Measurements from ENCODE around the gene ZNF462. TPM values are rescaled to one million over a fixed set of nuclear protein-coding genes. Genes with fewer than 3 reads are reported as not detected.
A peak's percentile ranks its signal among the peaks of the same experiment; 100 is the strongest.

ZNF462 gene
- total RNA-seq, 1 experiment from 2014 or later = 121 TPM

DNA sequence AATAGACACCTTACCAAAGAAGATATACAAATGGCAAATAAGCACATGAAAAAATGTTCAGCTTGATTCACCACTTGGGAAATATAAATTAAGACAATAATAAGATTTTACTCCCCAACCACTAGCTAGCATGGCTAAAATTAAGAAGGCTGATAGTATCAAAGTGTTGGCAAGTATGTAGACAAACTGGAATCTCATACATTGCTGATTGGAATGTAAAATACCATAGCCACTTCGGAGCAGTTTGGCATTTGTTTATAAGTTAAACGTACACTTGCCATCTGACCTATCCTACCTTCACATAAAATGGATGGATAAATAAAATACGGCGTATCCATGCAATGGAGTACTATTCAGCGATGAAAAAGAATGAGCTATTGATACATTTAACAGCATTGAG, 129.2 kb downstream of the ZNF462 start:
- H3K36me3 Mint-ChIP-seq = peaks cover 87% of the 10 kb centered on the region
- ChIA-PET CTCF (no interaction called here), POLR2A (no interaction called here)
- no peak for DNase-seq (ENCODE audit: low spot score)
- no peaks in the 10 kb centered on the region for H3K27me3 Mint-ChIP-seq (ENCODE audit: low read depth)
- ATAC-seq = no peak
- H3K4me3 Mint-ChIP-seq = no peak overlapping the region
- H3K9me3 Mint-ChIP-seq = peaks cover 4% of the 10 kb centered on the region
- H3K4me1 Mint-ChIP-seq = peaks cover 9% of the 10 kb centered on the region
- no peak overlapping the region for H3K27ac Mint-ChIP-seq
- TF ChIP-seq CREM (CRISPR knock-in tag; IDR thresholded peaks at IDR 0.05) (no peak), ZNF416 (CRISPR knock-in tag; IDR thresholded peaks at IDR 0.05) (no peak)
- TF ChIP-seq, protein P1, sequence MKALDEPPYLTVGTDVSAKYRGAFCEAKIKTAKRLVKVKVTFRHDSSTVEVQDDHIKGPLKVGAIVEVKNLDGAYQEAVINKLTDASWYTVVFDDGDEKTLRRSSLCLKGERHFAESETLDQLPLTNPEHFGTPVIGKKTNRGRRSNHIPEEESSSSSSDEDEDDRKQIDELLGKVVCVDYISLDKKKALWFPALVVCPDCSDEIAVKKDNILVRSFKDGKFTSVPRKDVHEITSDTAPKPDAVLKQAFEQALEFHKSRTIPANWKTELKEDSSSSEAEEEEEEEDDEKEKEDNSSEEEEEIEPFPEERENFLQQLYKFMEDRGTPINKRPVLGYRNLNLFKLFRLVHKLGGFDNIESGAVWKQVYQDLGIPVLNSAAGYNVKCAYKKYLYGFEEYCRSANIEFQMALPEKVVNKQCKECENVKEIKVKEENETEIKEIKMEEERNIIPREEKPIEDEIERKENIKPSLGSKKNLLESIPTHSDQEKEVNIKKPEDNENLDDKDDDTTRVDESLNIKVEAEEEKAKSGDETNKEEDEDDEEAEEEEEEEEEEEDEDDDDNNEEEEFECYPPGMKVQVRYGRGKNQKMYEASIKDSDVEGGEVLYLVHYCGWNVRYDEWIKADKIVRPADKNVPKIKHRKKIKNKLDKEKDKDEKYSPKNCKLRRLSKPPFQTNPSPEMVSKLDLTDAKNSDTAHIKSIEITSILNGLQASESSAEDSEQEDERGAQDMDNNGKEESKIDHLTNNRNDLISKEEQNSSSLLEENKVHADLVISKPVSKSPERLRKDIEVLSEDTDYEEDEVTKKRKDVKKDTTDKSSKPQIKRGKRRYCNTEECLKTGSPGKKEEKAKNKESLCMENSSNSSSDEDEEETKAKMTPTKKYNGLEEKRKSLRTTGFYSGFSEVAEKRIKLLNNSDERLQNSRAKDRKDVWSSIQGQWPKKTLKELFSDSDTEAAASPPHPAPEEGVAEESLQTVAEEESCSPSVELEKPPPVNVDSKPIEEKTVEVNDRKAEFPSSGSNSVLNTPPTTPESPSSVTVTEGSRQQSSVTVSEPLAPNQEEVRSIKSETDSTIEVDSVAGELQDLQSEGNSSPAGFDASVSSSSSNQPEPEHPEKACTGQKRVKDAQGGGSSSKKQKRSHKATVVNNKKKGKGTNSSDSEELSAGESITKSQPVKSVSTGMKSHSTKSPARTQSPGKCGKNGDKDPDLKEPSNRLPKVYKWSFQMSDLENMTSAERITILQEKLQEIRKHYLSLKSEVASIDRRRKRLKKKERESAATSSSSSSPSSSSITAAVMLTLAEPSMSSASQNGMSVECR (CRISPR knock-in tag; IDR thresholded peaks at IDR 0.05; ENCODE audit: borderline replicate concordance) = no peak
- TF ChIP-seq, protein P2, sequence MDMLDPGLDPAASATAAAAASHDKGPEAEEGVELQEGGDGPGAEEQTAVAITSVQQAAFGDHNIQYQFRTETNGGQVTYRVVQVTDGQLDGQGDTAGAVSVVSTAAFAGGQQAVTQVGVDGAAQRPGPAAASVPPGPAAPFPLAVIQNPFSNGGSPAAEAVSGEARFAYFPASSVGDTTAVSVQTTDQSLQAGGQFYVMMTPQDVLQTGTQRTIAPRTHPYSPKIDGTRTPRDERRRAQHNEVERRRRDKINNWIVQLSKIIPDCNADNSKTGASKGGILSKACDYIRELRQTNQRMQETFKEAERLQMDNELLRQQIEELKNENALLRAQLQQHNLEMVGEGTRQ (CRISPR knock-in tag; IDR thresholded peaks at IDR 0.05) = no peak
- TF ChIP-seq, protein P3, sequence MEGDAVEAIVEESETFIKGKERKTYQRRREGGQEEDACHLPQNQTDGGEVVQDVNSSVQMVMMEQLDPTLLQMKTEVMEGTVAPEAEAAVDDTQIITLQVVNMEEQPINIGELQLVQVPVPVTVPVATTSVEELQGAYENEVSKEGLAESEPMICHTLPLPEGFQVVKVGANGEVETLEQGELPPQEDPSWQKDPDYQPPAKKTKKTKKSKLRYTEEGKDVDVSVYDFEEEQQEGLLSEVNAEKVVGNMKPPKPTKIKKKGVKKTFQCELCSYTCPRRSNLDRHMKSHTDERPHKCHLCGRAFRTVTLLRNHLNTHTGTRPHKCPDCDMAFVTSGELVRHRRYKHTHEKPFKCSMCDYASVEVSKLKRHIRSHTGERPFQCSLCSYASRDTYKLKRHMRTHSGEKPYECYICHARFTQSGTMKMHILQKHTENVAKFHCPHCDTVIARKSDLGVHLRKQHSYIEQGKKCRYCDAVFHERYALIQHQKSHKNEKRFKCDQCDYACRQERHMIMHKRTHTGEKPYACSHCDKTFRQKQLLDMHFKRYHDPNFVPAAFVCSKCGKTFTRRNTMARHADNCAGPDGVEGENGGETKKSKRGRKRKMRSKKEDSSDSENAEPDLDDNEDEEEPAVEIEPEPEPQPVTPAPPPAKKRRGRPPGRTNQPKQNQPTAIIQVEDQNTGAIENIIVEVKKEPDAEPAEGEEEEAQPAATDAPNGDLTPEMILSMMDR (IDR thresholded peaks at IDR 0.05) = no peak
- TF ChIP-seq, protein P4, sequence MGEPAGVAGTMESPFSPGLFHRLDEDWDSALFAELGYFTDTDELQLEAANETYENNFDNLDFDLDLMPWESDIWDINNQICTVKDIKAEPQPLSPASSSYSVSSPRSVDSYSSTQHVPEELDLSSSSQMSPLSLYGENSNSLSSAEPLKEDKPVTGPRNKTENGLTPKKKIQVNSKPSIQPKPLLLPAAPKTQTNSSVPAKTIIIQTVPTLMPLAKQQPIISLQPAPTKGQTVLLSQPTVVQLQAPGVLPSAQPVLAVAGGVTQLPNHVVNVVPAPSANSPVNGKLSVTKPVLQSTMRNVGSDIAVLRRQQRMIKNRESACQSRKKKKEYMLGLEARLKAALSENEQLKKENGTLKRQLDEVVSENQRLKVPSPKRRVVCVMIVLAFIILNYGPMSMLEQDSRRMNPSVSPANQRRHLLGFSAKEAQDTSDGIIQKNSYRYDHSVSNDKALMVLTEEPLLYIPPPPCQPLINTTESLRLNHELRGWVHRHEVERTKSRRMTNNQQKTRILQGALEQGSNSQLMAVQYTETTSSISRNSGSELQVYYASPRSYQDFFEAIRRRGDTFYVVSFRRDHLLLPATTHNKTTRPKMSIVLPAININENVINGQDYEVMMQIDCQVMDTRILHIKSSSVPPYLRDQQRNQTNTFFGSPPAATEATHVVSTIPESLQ (CRISPR knock-in tag; IDR thresholded peaks at IDR 0.05) = no peak

DNA sequence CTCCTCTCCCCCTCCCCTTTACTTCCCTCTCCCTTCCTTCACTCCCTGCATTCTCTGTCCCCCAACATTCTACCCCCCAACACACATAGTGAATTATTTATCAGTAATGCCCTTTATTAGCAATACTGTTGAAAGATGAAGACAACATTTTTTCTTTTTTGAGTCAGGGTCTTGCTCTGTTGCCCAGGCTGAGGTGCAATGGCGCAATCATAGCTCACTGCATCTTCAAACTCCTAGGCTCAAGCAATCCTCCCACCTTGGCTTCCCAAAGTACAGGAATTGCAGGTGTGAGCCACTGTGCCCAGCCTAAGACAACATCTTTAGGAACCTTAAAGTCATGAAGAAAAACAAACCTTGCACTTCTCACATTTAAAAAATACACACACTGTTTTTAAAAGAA, 130.6 kb downstream of the ZNF462 start:
- CTCF ChIA-PET = no interaction called here
- H3K27me3 Mint-ChIP-seq (ENCODE audit: low read depth) = no peaks in the 10 kb centered on the region

DNA sequence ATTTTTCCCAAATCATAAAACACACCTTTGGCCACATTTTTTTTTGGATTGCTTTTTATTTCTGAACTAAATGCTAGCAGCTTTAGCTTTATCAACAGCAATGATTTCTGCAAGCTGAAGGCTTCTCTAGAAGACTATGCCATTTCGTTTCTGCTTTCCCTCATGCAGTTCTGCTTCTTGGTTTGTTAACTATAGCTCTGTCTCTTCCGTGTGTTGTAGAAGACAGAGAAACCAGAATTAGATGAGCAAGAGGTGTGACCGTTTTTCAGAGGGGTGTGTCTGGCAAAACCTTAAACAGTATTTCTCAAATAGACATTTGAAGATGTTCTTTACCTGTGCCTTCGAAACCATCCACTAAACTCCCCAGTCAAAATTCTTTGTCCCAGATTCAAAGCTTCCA, 131.5 kb downstream of the ZNF462 start:
- Mint-ChIP-seq H3K4me3 (no peak overlapping the region), H3K27me3 (ENCODE audit: low read depth) (no peaks in the 10 kb centered on the region), H3K4me1 (no peaks in the 10 kb centered on the region), H3K27ac (no peak overlapping the region), H3K36me3 (peaks cover 80% of the 10 kb centered on the region), H3K9me3 (peaks cover 4% of the 10 kb centered on the region)
- CTCF ChIA-PET = no interaction called here
- ATAC-seq (no peak), DNase-seq (ENCODE audit: low spot score) (no peak)
- POLR2A ChIA-PET = no interaction called here
- TF ChIP-seq SMAD3 (CRISPR knock-in tag; IDR thresholded peaks at IDR 0.05; ENCODE audit: borderline replicate concordance) (no peak), ZNF396 (CRISPR knock-in tag; IDR thresholded peaks at IDR 0.05; ENCODE audit: borderline replicate concordance) (no peak), NR3C1 (CRISPR knock-in tag; conservative IDR thresholded peaks at IDR 0.05; ENCODE audit: low read depth) (no peak), NFYB (CRISPR knock-in tag; conservative IDR thresholded peaks at IDR 0.05; ENCODE audit: low read depth) (no peak)
- TF ChIP-seq, protein P4 (CRISPR knock-in tag; IDR thresholded peaks at IDR 0.05) = no peak
- TF ChIP-seq, protein P5, sequence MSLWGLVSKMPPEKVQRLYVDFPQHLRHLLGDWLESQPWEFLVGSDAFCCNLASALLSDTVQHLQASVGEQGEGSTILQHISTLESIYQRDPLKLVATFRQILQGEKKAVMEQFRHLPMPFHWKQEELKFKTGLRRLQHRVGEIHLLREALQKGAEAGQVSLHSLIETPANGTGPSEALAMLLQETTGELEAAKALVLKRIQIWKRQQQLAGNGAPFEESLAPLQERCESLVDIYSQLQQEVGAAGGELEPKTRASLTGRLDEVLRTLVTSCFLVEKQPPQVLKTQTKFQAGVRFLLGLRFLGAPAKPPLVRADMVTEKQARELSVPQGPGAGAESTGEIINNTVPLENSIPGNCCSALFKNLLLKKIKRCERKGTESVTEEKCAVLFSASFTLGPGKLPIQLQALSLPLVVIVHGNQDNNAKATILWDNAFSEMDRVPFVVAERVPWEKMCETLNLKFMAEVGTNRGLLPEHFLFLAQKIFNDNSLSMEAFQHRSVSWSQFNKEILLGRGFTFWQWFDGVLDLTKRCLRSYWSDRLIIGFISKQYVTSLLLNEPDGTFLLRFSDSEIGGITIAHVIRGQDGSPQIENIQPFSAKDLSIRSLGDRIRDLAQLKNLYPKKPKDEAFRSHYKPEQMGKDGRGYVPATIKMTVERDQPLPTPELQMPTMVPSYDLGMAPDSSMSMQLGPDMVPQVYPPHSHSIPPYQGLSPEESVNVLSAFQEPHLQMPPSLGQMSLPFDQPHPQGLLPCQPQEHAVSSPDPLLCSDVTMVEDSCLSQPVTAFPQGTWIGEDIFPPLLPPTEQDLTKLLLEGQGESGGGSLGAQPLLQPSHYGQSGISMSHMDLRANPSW (CRISPR knock-in tag; conservative IDR thresholded peaks at IDR 0.05; ENCODE audit: low read depth) = no peak
- TF ChIP-seq, protein P2 (CRISPR knock-in tag; IDR thresholded peaks at IDR 0.05) = no peak
- TF ChIP-seq, protein P6, sequence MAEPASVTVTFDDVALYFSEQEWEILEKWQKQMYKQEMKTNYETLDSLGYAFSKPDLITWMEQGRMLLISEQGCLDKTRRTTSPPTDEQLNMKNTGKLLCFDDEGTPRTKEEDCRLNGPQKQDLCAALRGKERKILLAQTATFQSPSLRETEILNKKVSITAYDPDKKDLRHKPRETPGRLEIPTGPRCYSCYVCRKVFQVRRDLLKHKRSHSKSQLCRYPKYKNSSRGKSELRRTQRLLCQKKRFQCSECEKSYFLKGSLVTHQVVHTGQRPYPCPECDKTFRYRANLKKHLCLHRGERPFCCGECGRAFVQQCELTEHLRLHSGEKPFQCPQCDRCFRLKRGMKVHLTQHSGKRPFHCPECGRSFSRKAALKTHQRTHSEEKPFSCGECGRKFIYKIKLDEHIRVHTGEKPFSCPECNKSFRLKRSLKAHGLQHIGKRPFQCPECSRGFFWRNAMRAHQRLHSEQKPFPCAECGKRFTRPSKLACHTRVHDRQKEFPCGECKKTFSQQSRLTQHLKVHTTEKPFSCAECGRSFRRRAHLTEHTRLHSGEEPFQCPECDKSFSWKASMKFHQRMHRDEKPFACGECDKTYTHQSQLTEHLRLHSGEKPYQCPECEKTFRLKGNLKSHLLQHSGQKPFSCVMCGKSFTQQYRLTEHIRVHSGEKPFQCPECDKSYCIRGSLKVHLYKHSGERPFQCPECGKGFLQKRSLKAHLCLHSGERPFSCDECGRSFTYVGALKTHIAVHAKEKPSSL (CRISPR knock-in tag; conservative IDR thresholded peaks at IDR 0.05) = no peak

More for the DNA sequence above, 130.6 kb downstream of the ZNF462 start:
- H3K9me3 Mint-ChIP-seq = peaks cover 4% of the 10 kb centered on the region
- DNase-seq (ENCODE audit: low spot score) = no peak
- no peak overlapping the region for H3K4me3 Mint-ChIP-seq
- H3K27ac Mint-ChIP-seq = no peak overlapping the region
- peaks cover 7% of the 10 kb centered on the region for H3K4me1 Mint-ChIP-seq
- POLR2A ChIA-PET = no interaction called here
- no peak for ATAC-seq
- H3K36me3 Mint-ChIP-seq = peaks cover 80% of the 10 kb centered on the region
- TF ChIP-seq PRRX2 (CRISPR knock-in tag; IDR thresholded peaks at IDR 0.05) (no peak), ZNF121 (CRISPR knock-in tag; IDR thresholded peaks at IDR 0.05) (peak; percentile 66; the same call in 1 of the 2 replicates)
